Right forelimb (tissue), 1 donor: ENCODE data around the gene IGFN1.

Experiments
- DNase-seq: peaks from one replicate; pipeline ENCODE4 v3.0.0-alpha.2; 2018

Gene IGFN1

GRCh38 chr1:201267481-201268229, 77.0 kb downstream of the IGFN1 start:
- no peak for DNase-seq

- peak; percentile 73 for DNase-seq
Measured at GRCh38 chr1:201268604-201269151, 78.1 kb downstream of the IGFN1 start.

GRCh38 chr1:201269281-201269680, 78.7 kb downstream of the IGFN1 start:
- no peak for DNase-seq

GRCh38 chr1:201269900-201270410, 79.3 kb downstream of the IGFN1 start:
- DNase-seq = no peak

GRCh38 chr1:201270616-201271390, 80.2 kb downstream of the IGFN1 start:
- DNase-seq = peak; percentile 27

GRCh38 chr1:201272799-201273198, 82.2 kb downstream of the IGFN1 start:
- no peak for DNase-seq

- no peak for DNase-seq
Measured at GRCh38 chr1:201274616-201275252, 84.1 kb downstream of the IGFN1 start.

GRCh38 chr1:201275253-201275666, 84.6 kb downstream of the IGFN1 start:
- peak; percentile 61 for DNase-seq

- DNase-seq = no peak
Measured at GRCh38 chr1:201276891-201277290, 86.3 kb downstream of the IGFN1 start.

- no peak for DNase-seq
Measured at GRCh38 chr1:201277441-201277840, 86.8 kb downstream of the IGFN1 start.
